Loucy (cell line): ENCODE results near the gene PPP1CA.

Source experiments
- H2AFZ ChIP-seq: fragments of 200-600 bp; sonication (generic); 2 replicates; pipeline ENCODE4 v1.6.0; 2016; ENCODE audit warnings: antibody characterized with exemption, mild to moderate bottlenecking, low read length, moderate library complexity
- H3F3A ChIP-seq: fragments of 200-600 bp; 2 replicates; pipeline ENCODE4 v1.6.0; 2016; ENCODE audit warnings: antibody characterized with exemption, low read depth, mild to moderate bottlenecking
- H3K27me3 ChIP-seq: fragments of 200-600 bp; sonication (generic); 2 replicates; pipeline ENCODE4 v1.6.1; 2014; ENCODE audit warnings: low read length, mild to moderate bottlenecking; ENCODE audit not compliant: insufficient read depth, poor library complexity, severe bottlenecking
- H3K36me3 ChIP-seq: fragments of 200-600 bp; sonication (generic); 2 replicates; pipeline ENCODE4 v1.6.1; 2016; ENCODE audit warnings: low read length; ENCODE audit not compliant: insufficient read depth
- H3K4me1 ChIP-seq: fragments of 200-600 bp; sonication (generic); 2 replicates; pipeline ENCODE4 v1.5.1; 2014; ENCODE audit warnings: low read length, mild to moderate bottlenecking; ENCODE audit not compliant: insufficient read depth, poor library complexity, severe bottlenecking
- H3K4me2 ChIP-seq: fragments of 200-600 bp; sonication (generic); 2 replicates; pipeline ENCODE4 v1.6.0; 2014; ENCODE audit warnings: antibody characterized with exemption, low read length, low read depth, mild to moderate bottlenecking; ENCODE audit not compliant: poor library complexity, severe bottlenecking
- H3K4me3 ChIP-seq: fragments of 200-600 bp; sonication (generic); 2 replicates; pipeline ENCODE4 v1.5.1; 2014; ENCODE audit warnings: low read length, mild to moderate bottlenecking, mixed read lengths; ENCODE audit not compliant: poor library complexity, severe bottlenecking
- H3K79me2 ChIP-seq: fragments of 200-600 bp; sonication (generic); 2 replicates; pipeline ENCODE4 v1.6.1; 2014; ENCODE audit warnings: low read length; ENCODE audit not compliant: insufficient read depth
- H3K9ac ChIP-seq: fragments of 200-600 bp; sonication (generic); 2 replicates; pipeline ENCODE4 v1.6.0; 2014; ENCODE audit warnings: mild to moderate bottlenecking, low read depth, low read length, moderate library complexity; ENCODE audit not compliant: poor library complexity, severe bottlenecking
- H3K9me2 ChIP-seq: fragments of 200-600 bp; sonication (generic); replicated peaks from 2 replicates; pipeline ENCODE4 v1.6.1; 2016; ENCODE audit warnings: low read depth, low read length, mixed read lengths
- H3K9me3 ChIP-seq: fragments of 200-600 bp; sonication (generic); 2 replicates; pipeline ENCODE4 v1.6.1; 2014; ENCODE audit warnings: mild to moderate bottlenecking, antibody characterized with exemption, low read length, low read depth; ENCODE audit not compliant: insufficient read depth
- H4K20me1 ChIP-seq: fragments of 200-600 bp; sonication (generic); 2 replicates; pipeline ENCODE4 v1.6.0; 2014; ENCODE audit warnings: antibody characterized with exemption, low read length, mild to moderate bottlenecking; ENCODE audit not compliant: insufficient read depth, poor library complexity, severe bottlenecking
- CTCF ChIP-seq: fragments of 200-600 bp; sonication (generic); conservative IDR thresholded peaks from 2 replicates; pipeline ENCODE4 v1.5.1; 2014; ENCODE audit warnings: mild to moderate bottlenecking, antibody characterized with exemption, low read length
- EZH2phosphoT487 ChIP-seq: fragments of 200-600 bp; IDR thresholded peaks from 2 replicates; pipeline ENCODE4 v1.6.1; 2018; ENCODE audit warnings: antibody characterized with exemption, mild to moderate bottlenecking, moderate library complexity, borderline replicate concordance

PPP1CA gene

GRCh38 chr11:67439321-67440228 is 37.9 kb upstream of the PPP1CA start:
- TF ChIP-seq CTCF = peak; percentile 69
- no peak for TF ChIP-seq EZH2phosphoT487
- peak overlapping the region; percentile 90 for H3K4me2 ChIP-seq
- H3K4me1 ChIP-seq = peaks cover 40% of the 10 kb centered on the region
- H3F3A ChIP-seq = 0 out of 2 replicates have a peak, but pooled peaks cover 2% of the 10 kb centered on the region
- H3K36me3 ChIP-seq = peaks cover 13% of the 10 kb centered on the region; the same call in 1 of the 2 replicates
- peaks cover 23% of the 10 kb centered on the region for H4K20me1 ChIP-seq
- peaks cover 57% of the 10 kb centered on the region for H3K79me2 ChIP-seq
- no peaks in the 10 kb centered on the region for H3K27me3 ChIP-seq
- peak overlapping the region; percentile 100 for H3K9ac ChIP-seq
- H3K9me3 ChIP-seq = no peaks in the 10 kb centered on the region
- H2AFZ ChIP-seq = no peak overlapping the region
- H3K9me2 ChIP-seq = no peaks in the 10 kb centered on the region
- peak overlapping the region; percentile 100 for H3K4me3 ChIP-seq

DNA sequence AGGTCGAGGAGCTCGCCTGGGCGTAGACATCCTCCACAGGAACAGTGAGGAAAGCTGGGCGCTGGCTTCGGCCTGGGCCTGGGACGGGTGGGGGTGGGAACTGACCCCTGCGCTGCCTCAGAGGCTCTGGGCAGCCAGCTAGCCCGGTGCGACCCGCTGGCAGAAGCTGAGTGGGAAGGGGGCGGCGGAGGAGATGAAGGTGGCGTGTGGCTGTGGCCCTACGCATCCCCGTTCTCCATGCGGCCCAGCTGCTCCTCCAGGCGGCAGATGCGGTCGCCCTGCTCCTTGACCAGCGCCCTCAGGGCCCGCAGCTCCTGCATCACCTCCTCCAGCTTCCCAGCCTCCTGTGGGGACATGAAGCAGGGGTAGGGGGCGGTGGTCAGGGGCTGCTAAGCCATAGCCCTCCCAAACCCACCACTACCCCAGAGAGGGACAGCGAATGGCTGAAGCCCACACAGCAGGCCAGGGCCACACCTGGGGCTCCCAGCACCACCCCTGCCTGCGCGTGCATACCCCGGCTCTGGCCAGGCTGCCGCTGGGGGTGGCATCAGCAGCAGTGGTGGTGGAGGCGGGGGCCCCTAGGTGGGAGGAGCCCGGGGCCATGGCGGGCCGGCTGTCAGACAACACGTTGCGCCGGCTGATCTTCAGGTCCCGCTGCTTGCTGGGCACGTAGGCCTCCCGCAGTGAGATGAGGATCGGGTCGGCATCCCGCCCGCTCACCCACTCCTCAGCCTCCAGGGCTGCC is 36.7 kb upstream of the PPP1CA start:
- no peaks in the 10 kb centered on the region for H3K9me3 ChIP-seq
- peak overlapping the region; percentile 90 for H3K4me2 ChIP-seq
- H3K4me3 ChIP-seq = peak overlapping the region; percentile 100
- TF ChIP-seq EZH2phosphoT487 = no peak
- TF ChIP-seq CTCF = no peak
- H3K36me3 ChIP-seq = peaks cover 20% of the 10 kb centered on the region; the same call in 1 of the 2 replicates
- H4K20me1 ChIP-seq = peaks cover 35% of the 10 kb centered on the region
- H3K27me3 ChIP-seq = no peaks in the 10 kb centered on the region
- no peaks in the 10 kb centered on the region for H3K9me2 ChIP-seq
- 0 out of 2 replicates have a peak, but pooled peaks cover 2% of the 10 kb centered on the region for H3F3A ChIP-seq
- H3K9ac ChIP-seq = peak overlapping the region; percentile 100
- H3K4me1 ChIP-seq = peaks cover 53% of the 10 kb centered on the region
- no peak overlapping the region for H2AFZ ChIP-seq
- peaks cover 69% of the 10 kb centered on the region for H3K79me2 ChIP-seq

- Histone ChIP-seq H3K79me2 (peaks cover 75% of the 10 kb centered on the region), H3K9ac (peak overlapping the region; percentile 100), H3K4me2 (peak overlapping the region; percentile 90), H3K4me3 (peak overlapping the region; percentile 100), H3K4me1 (peaks cover 53% of the 10 kb centered on the region), H3K9me3 (no peaks in the 10 kb centered on the region), H3K9me2 (no peaks in the 10 kb centered on the region), H3K27me3 (no peaks in the 10 kb centered on the region), H2AFZ (no peak overlapping the region), H3F3A (0 out of 2 replicates have a peak, but pooled peaks cover 4% of the 10 kb centered on the region), H3K36me3 (peaks cover 20% of the 10 kb centered on the region; the same call in 1 of the 2 replicates), H4K20me1 (peaks cover 41% of the 10 kb centered on the region)
- TF ChIP-seq CTCF = no peak
- no peak for TF ChIP-seq EZH2phosphoT487
These were observed 36.1 kb upstream of the PPP1CA start for GRCh38 chr11:67437809-67438157.
